ENCODE measurements around the gene LTBP4.

LTBP4 gene

DNA sequence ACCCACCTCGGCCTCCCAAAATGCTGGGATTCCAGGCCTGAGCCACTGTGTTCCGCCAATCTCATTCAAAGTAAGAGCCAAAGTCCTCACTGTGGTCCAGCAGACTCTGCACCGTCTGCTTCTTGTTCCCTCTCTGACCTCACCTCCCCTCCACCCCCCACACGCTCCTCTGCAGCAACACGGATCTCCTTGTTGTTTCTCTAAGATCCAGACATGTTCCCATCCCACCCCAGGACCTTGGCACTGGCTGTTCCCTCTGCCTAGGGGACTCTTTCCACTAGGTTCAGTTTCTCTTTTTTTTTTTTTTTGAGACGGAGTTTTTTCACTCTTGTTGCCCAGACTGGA, 38.4 kb downstream of the LTBP4 start:
- H3K27me3 ChIP-seq (ENCODE audit: insufficient read depth, low read length, poor library complexity): no peaks in the 10 kb centered on the region
- H4K20me1 ChIP-seq (ENCODE audit: insufficient read depth, low read length): no peaks in the 10 kb centered on the region
- no peaks in the 10 kb centered on the region for H3K9me3 ChIP-seq (ENCODE audit: insufficient read depth, low read length, severe bottlenecking)
- H3K4me2 ChIP-seq (ENCODE audit: insufficient read depth, low read length): no peak overlapping the region
- H3K79me2 ChIP-seq (ENCODE audit: insufficient read depth, low read length): no peaks in the 10 kb centered on the region
- H3K4me3 ChIP-seq (ENCODE audit: low read depth in 1 of 2, low read length in 2 of 2): no peak overlapping the region
- DNase-seq (no peak), ATAC-seq (ENCODE audit: insufficient read depth, low read depth) (no peak)
- no peak overlapping the region for H2AFZ ChIP-seq (ENCODE audit: low read depth, low read length)
- no peaks in the 10 kb centered on the region for H3K36me3 ChIP-seq (ENCODE audit: insufficient read depth, low read length)
- TF ChIP-seq EZH2 (IDR thresholded peaks at IDR 0.05; ENCODE audit: borderline replicate concordance, low read depth, low read length, severe bottlenecking): no peak
- TF ChIP-seq, protein P1, sequence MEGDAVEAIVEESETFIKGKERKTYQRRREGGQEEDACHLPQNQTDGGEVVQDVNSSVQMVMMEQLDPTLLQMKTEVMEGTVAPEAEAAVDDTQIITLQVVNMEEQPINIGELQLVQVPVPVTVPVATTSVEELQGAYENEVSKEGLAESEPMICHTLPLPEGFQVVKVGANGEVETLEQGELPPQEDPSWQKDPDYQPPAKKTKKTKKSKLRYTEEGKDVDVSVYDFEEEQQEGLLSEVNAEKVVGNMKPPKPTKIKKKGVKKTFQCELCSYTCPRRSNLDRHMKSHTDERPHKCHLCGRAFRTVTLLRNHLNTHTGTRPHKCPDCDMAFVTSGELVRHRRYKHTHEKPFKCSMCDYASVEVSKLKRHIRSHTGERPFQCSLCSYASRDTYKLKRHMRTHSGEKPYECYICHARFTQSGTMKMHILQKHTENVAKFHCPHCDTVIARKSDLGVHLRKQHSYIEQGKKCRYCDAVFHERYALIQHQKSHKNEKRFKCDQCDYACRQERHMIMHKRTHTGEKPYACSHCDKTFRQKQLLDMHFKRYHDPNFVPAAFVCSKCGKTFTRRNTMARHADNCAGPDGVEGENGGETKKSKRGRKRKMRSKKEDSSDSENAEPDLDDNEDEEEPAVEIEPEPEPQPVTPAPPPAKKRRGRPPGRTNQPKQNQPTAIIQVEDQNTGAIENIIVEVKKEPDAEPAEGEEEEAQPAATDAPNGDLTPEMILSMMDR (IDR thresholded peaks at IDR 0.05; ENCODE audit: borderline replicate concordance, extremely low read depth, low read length, poor library complexity, severe bottlenecking): no peak
- no peak overlapping the region for H3K9ac ChIP-seq (ENCODE audit: low read depth, low read length)
- H3K4me1 ChIP-seq (ENCODE audit: insufficient read depth, low read length): no peaks in the 10 kb centered on the region
- no peak overlapping the region for H3K27ac ChIP-seq (ENCODE audit: low read length)

DNA sequence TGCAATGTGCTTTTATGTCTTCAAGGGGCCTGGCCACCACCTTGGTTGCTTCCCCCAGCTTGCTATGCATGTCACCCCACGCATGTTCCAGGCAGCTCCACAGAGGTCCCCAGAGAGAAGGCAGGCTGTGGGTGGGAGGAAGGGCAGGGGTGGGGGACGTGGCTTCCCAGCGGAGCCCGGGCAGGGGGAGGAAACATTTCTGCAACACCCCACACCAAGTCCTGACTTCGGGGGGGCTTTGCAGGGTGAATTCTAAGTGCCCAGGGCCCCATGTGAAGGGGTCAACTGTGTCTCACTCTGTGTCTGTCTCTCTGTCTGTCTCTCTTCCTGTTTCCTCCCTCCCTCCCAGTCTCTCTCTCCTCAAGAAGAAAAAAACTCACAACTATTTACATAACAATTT, 39.6 kb downstream of the LTBP4 start:
- TF ChIP-seq EZH2 (IDR thresholded peaks at IDR 0.05; ENCODE audit: borderline replicate concordance, low read depth, low read length, severe bottlenecking): no peak
- TF ChIP-seq, protein P1 (IDR thresholded peaks at IDR 0.05; ENCODE audit: borderline replicate concordance, extremely low read depth, low read length, poor library complexity, severe bottlenecking): no peak
- Histone ChIP-seq H2AFZ (ENCODE audit: low read depth, low read length) (no peak overlapping the region; the same call in 1 of the 2 replicates), H3K4me2 (ENCODE audit: insufficient read depth, low read length) (no peak overlapping the region), H3K4me1 (ENCODE audit: insufficient read depth, low read length) (no peaks in the 10 kb centered on the region), H3K27me3 (ENCODE audit: insufficient read depth, low read length, poor library complexity) (no peaks in the 10 kb centered on the region), H4K20me1 (ENCODE audit: insufficient read depth, low read length) (no peaks in the 10 kb centered on the region), H3K79me2 (ENCODE audit: insufficient read depth, low read length) (no peaks in the 10 kb centered on the region), H3K27ac (ENCODE audit: low read length) (no peak overlapping the region), H3K9ac (ENCODE audit: low read depth, low read length) (no peak overlapping the region), H3K9me3 (ENCODE audit: insufficient read depth, low read length, severe bottlenecking) (no peaks in the 10 kb centered on the region), H3K36me3 (ENCODE audit: insufficient read depth, low read length) (no peaks in the 10 kb centered on the region), H3K4me3 (ENCODE audit: low read depth in 1 of 2, low read length in 2 of 2) (no peak overlapping the region)
- DNase-seq (no peak), ATAC-seq (ENCODE audit: insufficient read depth, low read depth) (no peak)

DNA sequence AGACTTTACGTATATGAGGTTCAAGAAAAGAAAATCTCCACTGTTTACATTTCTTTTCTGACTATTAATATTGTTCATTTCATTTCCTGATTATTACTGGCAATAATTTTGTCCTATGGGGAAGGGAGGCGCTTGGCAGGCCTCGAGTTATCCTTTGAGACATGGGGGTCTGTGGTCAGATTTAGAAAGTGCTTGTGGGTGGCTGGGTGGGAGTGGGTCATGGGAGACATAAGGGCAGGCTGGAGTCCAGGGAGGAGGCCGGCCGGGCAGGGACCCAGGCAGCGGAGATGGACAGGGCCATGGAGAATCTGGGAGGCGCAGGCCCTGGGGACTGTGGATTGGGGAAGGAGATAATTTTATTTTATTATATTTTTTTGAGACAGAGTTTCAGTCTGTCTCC, 40.1 kb downstream of the LTBP4 start:
- Histone ChIP-seq H3K9me3 (ENCODE audit: insufficient read depth, low read length, severe bottlenecking) (no peaks in the 10 kb centered on the region), H4K20me1 (ENCODE audit: insufficient read depth, low read length) (no peaks in the 10 kb centered on the region), H3K27ac (ENCODE audit: low read length) (no peak overlapping the region), H3K36me3 (ENCODE audit: insufficient read depth, low read length) (no peaks in the 10 kb centered on the region), H3K4me3 (ENCODE audit: low read depth in 1 of 2, low read length in 2 of 2) (no peak overlapping the region), H3K79me2 (ENCODE audit: insufficient read depth, low read length) (no peaks in the 10 kb centered on the region), H3K9ac (ENCODE audit: low read depth, low read length) (no peak overlapping the region), H2AFZ (ENCODE audit: low read depth, low read length) (no peak overlapping the region), H3K4me2 (ENCODE audit: insufficient read depth, low read length) (no peak overlapping the region), H3K4me1 (ENCODE audit: insufficient read depth, low read length) (no peaks in the 10 kb centered on the region), H3K27me3 (ENCODE audit: insufficient read depth, low read length, poor library complexity) (no peaks in the 10 kb centered on the region)
- ATAC-seq (ENCODE audit: insufficient read depth, low read depth) (no peak), DNase-seq (no peak)
- TF ChIP-seq EZH2 (IDR thresholded peaks at IDR 0.05; ENCODE audit: borderline replicate concordance, low read depth, low read length, severe bottlenecking): no peak
- TF ChIP-seq, protein P1 (IDR thresholded peaks at IDR 0.05; ENCODE audit: borderline replicate concordance, extremely low read depth, low read length, poor library complexity, severe bottlenecking): no peak
